Right lobe of liver (tissue), 4 donors: ENCODE measurements around the gene TLL1.

Experiments used
- CTCF ChIP-seq, 4 donors: fragments of 200-600 bp in 3 of 4; fragments of 450-650 bp in 1 of 4; IDR thresholded peaks; one replicate each; pipeline versions ENCODE4 v1.5.1 to v1.8.0; 2016 to 2022; ENCODE audit warnings: antibody characterized with exemption in 4 of 4, mild to moderate bottlenecking in 2 of 4
- POLR2A ChIP-seq: fragments of 450-650 bp; IDR thresholded peaks from one replicate; pipeline ENCODE4 v1.6.1; 2017; ENCODE audit warnings: antibody characterized with exemption, mild to moderate bottlenecking
- donor health status: DM: no; HTN: no; CAD: no.
- donor health status: DM: no; HTN: no; CAD: no.
- donor health status: DM: no; HTN: yes; CAD: no.

GRCh38 chr4:165915215-165915614 is 42.2 kb downstream of the TLL1 start:
- TF ChIP-seq POLR2A (no peak), CTCF (IDR thresholded peaks at IDR 0.05) (no peak)
